G401.6 (cell line): ENCODE measurements around the gene OR4X2.
"Not testable (repeated sequence)": the region's sequence is repeated elsewhere in the genome, so short reads cannot be mapped to it uniquely, and the experiment has no call there.

Experiments used
- FAIRE-seq: peaks from 2 replicates; lab custom pipeline; 2012; peaks lifted over from hg19 to GRCh38; lab: Jason Lieb, UNC

Gene OR4X2, protein sequence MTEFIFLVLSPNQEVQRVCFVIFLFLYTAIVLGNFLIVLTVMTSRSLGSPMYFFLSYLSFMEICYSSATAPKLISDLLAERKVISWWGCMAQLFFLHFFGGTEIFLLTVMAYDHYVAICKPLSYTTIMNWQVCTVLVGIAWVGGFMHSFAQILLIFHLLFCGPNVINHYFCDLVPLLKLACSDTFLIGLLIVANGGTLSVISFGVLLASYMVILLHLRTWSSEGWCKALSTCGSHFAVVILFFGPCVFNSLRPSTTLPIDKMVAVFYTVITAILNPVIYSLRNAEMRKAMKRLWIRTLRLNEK

DNA sequence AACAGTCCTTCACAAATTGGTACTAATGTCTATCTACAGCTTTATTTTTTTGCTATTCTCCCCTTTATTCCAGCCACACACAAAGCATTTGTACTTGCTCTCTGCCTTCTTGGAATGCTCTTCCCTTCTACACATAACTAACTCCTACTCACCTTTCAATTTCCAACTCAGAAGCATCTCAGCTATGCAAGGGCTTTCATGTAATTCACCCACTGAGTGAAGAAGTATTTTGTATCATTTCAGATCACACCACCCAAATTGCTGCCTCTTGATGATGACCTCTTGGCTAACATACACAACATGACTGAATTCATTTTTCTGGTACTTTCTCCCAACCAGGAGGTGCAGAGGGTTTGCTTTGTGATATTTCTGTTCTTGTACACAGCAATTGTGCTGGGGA lies at the start of gene OR4X2:
Gene OR4X2 (plus strand): TSS at position 301 of the 400 bp plus-strand sequence. CDS start 0 bp downstream, at position 301.
- FAIRE-seq = no peak

DNA sequence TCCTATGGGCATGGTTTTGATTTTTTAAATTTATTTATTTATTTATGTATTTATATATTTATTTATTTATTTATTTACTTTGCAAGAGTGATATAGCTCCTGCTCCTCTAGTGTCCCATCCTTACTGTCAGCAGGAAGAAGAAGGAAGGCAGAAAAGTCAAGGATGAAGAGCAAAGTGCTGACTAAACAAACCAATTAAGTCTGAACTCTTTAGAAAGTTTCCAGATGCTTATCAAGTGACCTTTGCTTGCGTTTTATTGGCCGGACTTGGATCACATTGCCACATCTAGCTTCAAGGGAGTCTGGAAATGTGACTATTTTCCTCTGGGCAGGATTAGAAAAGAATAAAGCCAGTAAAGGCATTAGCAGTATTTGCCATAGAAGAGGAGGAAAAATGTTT lies 37.0 kb upstream of the OR4X2 start:
- no peak for FAIRE-seq

DNA sequence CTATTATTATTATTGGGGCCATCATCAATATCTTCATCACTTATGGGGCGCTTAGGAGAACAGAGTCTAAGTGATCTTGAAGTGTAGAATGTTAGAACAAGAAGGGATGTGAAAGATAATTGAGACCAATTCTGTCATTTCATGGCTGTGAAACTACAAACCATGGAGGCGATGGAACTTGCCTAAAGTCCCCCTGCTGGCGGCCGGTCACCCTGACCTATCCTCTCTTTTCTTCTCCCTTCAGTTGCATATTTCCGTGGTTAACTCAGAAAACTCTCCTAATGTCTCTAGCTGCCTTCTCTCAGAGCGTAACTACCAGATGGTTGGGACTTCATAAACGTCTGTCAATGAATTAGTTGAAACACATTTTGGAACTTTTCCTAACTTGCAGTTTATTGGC lies 34.9 kb upstream of the OR4X2 start:
- FAIRE-seq = no peak

DNA sequence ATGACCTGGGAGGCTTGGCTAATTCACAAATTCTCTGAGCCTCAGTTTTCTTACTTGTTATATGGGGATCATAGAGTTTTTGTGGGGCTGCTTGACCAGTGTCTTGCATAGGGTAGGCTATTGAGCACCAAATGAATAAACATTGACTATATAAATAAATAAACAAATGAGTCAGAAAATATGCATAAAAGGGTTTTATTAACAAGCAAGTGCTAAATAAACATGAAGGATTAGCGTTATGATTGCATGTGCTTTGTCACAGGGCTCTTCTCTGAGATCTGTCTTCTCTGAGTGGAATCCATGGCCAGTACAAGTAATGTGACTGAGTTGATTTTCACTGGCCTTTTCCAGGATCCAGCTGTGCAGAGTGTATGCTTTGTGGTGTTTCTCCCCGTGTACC lies 28.4 kb upstream of the OR4X2 start, which contains the start of gene OR4B1:
Gene OR4B1 (plus strand): TSS at position 301 of the 400 bp plus-strand sequence. CDS start 0 bp downstream, at position 301.
- FAIRE-seq = no peak

DNA sequence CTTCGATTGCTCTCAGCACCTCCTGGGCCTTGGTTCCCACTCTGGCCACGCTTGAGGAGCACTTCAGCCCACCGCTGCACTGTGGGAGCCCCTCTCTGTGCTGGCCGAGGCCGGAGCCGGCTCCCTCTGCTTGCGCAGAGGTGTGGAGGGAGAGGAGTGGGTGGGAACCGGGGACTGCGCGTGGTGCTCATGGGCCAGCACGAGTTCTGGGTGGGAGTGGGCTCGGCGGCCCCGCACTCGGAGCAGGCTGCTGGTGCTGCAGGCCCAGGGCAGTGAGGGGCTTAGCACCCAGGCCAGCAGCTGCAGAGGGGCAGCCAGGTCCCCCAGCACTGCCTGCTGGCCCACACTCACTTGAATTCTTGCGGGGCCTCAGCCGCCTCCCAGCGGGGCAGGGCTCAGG lies 16.1 kb upstream of the OR4X2 start:
- no peak for FAIRE-seq

DNA sequence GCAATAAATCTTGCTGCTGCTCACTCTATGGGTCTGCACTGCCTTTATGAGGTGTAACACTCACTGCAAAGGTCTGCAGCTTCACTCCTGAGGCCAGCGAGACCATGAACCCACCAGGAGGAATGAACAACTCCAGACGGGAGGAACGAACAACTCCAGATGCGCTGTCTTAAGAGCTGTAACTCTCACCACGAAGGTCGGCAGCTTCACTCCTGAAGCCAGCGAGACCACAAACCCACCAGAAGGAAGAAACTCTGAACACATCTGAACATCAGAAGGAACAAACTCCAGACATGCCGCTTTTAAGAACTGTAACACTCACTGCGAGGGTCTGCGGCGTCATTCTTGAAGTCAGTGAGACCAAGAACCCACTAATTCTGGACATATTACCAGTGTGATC lies 14.8 kb upstream of the OR4X2 start:
- not testable (repeated sequence) for FAIRE-seq

DNA sequence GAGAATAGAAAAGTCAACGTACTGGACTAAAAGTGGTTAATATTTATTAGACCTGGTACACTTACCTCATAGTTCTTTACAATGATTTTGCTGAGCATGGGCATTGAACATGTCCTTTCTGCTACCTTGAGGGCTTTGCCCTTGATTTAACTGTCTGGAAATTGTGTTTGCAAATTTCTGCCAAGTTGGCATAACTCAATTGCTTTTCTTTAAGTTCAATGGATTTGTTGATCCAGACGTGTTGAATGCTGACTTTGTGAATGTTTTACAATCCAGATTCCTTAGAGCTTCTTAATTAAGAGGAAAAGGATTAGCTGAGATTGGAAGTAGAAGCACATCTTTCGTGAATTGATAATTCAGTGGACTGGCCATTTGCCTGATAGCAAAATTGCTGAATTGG lies 7.2 kb upstream of the OR4X2 start:
- FAIRE-seq = no peak

DNA sequence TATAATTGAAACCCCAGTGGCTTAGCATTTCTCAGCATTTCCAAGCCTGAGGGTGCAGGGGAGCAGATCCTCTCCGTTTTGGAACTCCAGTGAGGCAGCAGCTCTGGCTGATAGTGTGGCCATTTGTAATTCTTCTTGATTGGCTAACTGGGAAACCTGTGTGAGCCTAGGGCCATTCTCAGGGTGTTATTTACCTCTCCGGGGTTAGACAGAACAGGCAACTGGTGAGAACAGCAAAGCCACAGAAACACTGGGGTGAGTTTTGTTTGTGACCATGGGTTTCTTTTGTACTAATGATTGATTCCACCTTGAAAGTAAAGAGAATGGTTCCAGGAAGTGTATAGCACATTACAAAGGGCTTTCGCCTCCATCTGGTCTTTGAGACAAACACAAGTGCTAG lies 2.4 kb upstream of the OR4X2 start:
- no peak for FAIRE-seq

DNA sequence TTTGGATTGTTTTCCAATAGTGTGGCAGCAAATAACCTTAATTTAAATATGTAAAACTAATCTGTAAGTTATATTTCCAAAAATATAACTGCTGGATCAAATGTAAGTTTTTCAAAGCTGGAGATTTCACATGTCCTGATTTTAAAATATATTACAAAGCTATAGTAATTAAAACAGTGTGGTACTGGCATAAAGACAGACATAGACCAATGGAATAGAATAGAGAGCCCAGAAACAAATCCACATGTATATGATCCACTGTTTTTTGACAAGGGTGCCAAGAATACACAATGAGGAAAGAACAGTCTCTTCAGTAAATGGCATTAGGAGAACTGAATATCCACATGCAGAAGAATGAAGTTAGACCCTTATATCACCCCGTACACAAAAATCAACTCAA lies 4.0 kb downstream of the OR4X2 start:
- FAIRE-seq = no peak

DNA sequence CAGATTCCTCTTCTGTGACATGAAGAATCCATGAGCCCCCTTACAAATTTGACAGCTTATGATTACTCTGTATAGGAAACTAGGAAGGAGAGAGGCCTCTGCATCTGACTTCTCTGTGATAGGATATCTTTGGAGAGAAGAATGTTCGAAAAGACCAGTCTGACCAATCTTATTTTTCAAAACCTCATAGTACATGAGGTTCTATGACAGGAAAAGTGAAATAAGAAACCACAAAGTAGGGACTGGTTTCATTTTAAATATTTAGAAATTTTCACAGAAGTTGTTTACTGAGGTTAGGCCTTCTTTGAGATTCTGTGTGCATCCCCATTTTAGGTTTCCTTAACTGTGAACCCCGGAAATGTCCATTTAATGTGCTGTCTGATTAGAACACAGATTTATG lies 16.7 kb downstream of the OR4X2 start:
- FAIRE-seq = no peak

DNA sequence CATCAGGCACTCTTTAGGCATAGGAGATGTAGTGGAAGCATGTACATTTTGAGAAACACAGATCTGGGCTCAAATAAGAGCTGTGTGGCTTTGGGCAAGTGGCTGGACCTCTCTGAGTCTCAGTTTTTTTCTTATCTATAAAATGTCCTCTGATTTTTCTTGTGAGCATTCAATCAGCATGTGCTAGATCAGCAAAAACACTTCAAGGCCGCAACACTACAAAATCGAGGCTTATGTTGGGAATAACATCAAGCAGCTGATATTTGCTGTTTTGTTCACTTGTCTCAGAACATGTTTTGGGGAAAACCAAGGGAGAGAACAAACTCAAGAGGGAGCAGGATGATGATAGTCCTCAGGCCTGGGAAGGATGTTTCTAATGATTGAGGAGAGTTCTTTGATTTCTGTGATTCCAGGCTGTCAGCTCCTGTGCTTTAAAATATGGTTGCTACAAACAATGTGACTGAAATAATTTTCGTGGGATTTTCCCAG lies 18.6 kb downstream of the OR4X2 start, which contains the start of gene OR4X1:
Gene OR4X1 (plus strand): TSS at position 439 of the 489 bp plus-strand sequence. CDS start 0 bp downstream, at position 439.
- no peak for FAIRE-seq

DNA sequence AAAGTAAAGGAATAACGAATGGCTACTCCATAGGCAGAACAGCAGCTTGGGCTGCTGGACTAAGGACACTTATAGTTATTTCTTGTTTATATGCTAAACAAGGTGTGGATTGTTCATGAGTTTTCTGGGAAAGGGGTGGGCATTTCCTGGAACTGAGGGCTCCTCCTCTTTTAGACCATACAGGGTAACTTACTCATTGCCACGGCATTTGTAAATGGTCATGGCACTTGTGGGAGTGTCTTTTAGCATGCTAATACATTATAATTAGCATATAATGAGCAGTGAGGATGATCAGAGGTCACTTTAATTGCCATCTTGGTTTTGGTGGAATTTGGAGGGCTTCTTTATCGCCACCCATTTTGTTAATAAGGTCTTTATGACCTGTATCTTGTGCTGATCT lies 25.7 kb downstream of the OR4X2 start:
- no peak for FAIRE-seq

DNA sequence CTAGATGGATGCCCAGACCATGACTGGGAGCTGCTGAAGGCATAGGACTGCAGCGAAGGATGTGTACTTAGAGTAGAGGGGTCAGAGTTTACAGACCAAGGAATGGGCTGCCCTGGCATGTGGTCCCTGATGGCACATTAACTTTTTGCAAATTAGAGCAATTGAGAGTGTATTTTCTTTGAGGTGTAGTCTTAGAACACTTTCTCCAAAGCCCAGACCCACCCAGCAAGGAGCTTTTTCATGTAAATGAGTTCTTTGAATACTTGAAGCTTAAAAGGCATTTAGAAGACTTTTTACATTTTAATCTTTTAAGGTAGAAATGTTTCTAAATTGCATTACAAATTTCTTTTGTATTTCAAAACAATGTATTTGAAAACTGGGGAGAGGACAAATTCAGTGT lies 27.7 kb downstream of the OR4X2 start:
- no peak for FAIRE-seq
